Mesendoderm (in vitro differentiated cells): ENCODE data around the gene PTPRD.

Experiments used
- DNase-seq: peaks from one replicate; pipeline ENCODE4 v3.0.0; 2013
- H2AK5ac ChIP-seq: 2 replicates; pipeline ENCODE4 v1.6.1; 2013; ENCODE audit warnings: low read length, inconsistent platforms
- H2BK120ac ChIP-seq: 2 replicates; pipeline ENCODE4 v1.6.1; 2013; ENCODE audit warnings: low read depth, mild to moderate bottlenecking, low read length, moderate library complexity, mixed read lengths
- H2BK15ac ChIP-seq: replicated peaks from 2 replicates; pipeline ENCODE4 v1.6.1; 2013; ENCODE audit warnings: low read depth, mild to moderate bottlenecking, moderate library complexity
- H2BK5ac ChIP-seq: 2 replicates; pipeline ENCODE4 v1.6.1; 2013; ENCODE audit warnings: low read length, inconsistent platforms
- H3K18ac ChIP-seq: 2 replicates; pipeline ENCODE4 v1.6.1; 2013; ENCODE audit warnings: mild to moderate bottlenecking, low read length, mixed read lengths
- H3K23ac ChIP-seq: one replicate; pipeline ENCODE4 v1.6.1; 2013; ENCODE audit warnings: low read length
- H3K27ac ChIP-seq: 2 replicates; pipeline ENCODE4 v1.5.1; 2013; ENCODE audit warnings: low read depth, mild to moderate bottlenecking, inconsistent platforms, low read length, moderate library complexity
- H3K27me3 ChIP-seq: 2 replicates; pipeline ENCODE4 v1.6.1; 2013; ENCODE audit warnings: low read length, control low read depth, mild to moderate bottlenecking, inconsistent platforms; ENCODE audit not compliant: insufficient read depth, poor library complexity
- H3K36me3 ChIP-seq: 2 replicates; pipeline ENCODE4 v1.6.1; 2013; ENCODE audit warnings: low read length, inconsistent platforms; ENCODE audit not compliant: control insufficient read depth, insufficient read depth
- H3K4ac ChIP-seq: one replicate; pipeline ENCODE4 v1.6.1; 2013; ENCODE audit warnings: low read depth, mild to moderate bottlenecking, low read length, moderate library complexity
- H3K4me1 ChIP-seq: 2 replicates; pipeline ENCODE4 v1.6.1; 2013; ENCODE audit warnings: low read depth, low read length, inconsistent platforms; ENCODE audit not compliant: control insufficient read depth
- H3K4me2 ChIP-seq: 2 replicates; pipeline ENCODE4 v1.6.1; 2013; ENCODE audit warnings: low read length
- H3K4me3 ChIP-seq: 2 replicates; pipeline ENCODE4 v1.5.1; 2013; ENCODE audit warnings: mild to moderate bottlenecking, low read length
- H3K56ac ChIP-seq: one replicate; pipeline ENCODE4 v1.6.1; 2013; ENCODE audit warnings: low read length
- H3K79me1 ChIP-seq: 2 replicates; pipeline ENCODE4 v1.6.1; 2013; ENCODE audit warnings: low read length, inconsistent platforms
- H3K79me2 ChIP-seq: 2 replicates; pipeline ENCODE4 v1.6.1; 2013; ENCODE audit warnings: mild to moderate bottlenecking, low read length; ENCODE audit not compliant: control insufficient read depth, insufficient read depth
- H3K9ac ChIP-seq: 2 replicates; pipeline ENCODE4 v1.6.1; 2013; ENCODE audit warnings: low read length, inconsistent platforms
- H4K5ac ChIP-seq: one replicate; pipeline ENCODE4 v1.6.1; 2013; ENCODE audit warnings: low read length
- H4K8ac ChIP-seq: one replicate; pipeline ENCODE4 v1.6.1; 2013; ENCODE audit warnings: low read depth, mild to moderate bottlenecking, control low read depth, low read length, moderate library complexity
- WGBS: extraction: QIAGEN DNeasy Blood & Tissue Kit; methylation state at CpG from one replicate; pipeline ENCODE4 v1.1.7; 2013; ENCODE audit warnings: low lambda C conversion rate, missing lambda C conversion rate; ENCODE audit not compliant: insufficient coverage; ENCODE audit errors: extremely low coverage; 5-methylcytosine and 5-hydroxymethylcytosine counted together

The PTPRD gene

GRCh38 chr9:9625248-9625647 is 987.6 kb downstream of the PTPRD start:
- H2BK5ac ChIP-seq: no peak overlapping the region
- H3K9ac ChIP-seq: no peak overlapping the region
- H3K56ac ChIP-seq: no peak overlapping the region
- H2BK15ac ChIP-seq: no peak overlapping the region
- no peaks in the 10 kb centered on the region for H3K79me1 ChIP-seq
- H3K4me3 ChIP-seq: no peak overlapping the region
- no peak overlapping the region for H2AK5ac ChIP-seq
- H3K36me3 ChIP-seq: no peaks in the 10 kb centered on the region
- no CpG with 5 or more reads among the region's 5 CpGs for WGBS
- no peak overlapping the region for H3K23ac ChIP-seq
- H3K18ac ChIP-seq: no peak overlapping the region
- H3K79me2 ChIP-seq: no peaks in the 10 kb centered on the region
- no peak overlapping the region for H2BK120ac ChIP-seq
- no peak overlapping the region for H3K27ac ChIP-seq
- H4K5ac ChIP-seq: no peak overlapping the region
- DNase-seq: no peak
- H3K4ac ChIP-seq: no peak overlapping the region
- no peaks in the 10 kb centered on the region for H3K27me3 ChIP-seq
- no peak overlapping the region for H3K4me2 ChIP-seq
- no peaks in the 10 kb centered on the region for H3K4me1 ChIP-seq
- no peak overlapping the region for H4K8ac ChIP-seq

GRCh38 chr9:9623506-9623905 is 989.3 kb downstream of the PTPRD start:
- Histone ChIP-seq H2AK5ac (no peak overlapping the region), H2BK15ac (no peak overlapping the region), H3K79me2 (no peaks in the 10 kb centered on the region), H4K8ac (no peak overlapping the region), H3K4me2 (no peak overlapping the region), H3K4me3 (no peak overlapping the region), H3K36me3 (no peaks in the 10 kb centered on the region), H3K4ac (no peak overlapping the region), H3K27ac (no peak overlapping the region), H3K4me1 (no peaks in the 10 kb centered on the region), H3K23ac (no peak overlapping the region), H4K5ac (no peak overlapping the region), H3K56ac (no peak overlapping the region), H2BK120ac (no peak overlapping the region), H3K9ac (no peak overlapping the region), H2BK5ac (no peak overlapping the region), H3K18ac (no peak overlapping the region), H3K27me3 (no peaks in the 10 kb centered on the region), H3K79me1 (no peaks in the 10 kb centered on the region)
- no CpG with 5 or more reads among the region's 2 CpGs for WGBS
- no peak for DNase-seq

- no peak overlapping the region for H3K27ac ChIP-seq
- H3K4me2 ChIP-seq: no peak overlapping the region
- no peak overlapping the region for H3K4ac ChIP-seq
- no peak overlapping the region for H4K5ac ChIP-seq
- no peak overlapping the region for H3K23ac ChIP-seq
- no peak overlapping the region for H2AK5ac ChIP-seq
- no CpG with 5 or more reads among the region's 5 CpGs for WGBS
- no peak overlapping the region for H3K56ac ChIP-seq
- H3K27me3 ChIP-seq: no peaks in the 10 kb centered on the region
- H2BK120ac ChIP-seq: no peak overlapping the region
- H3K18ac ChIP-seq: no peak overlapping the region
- H2BK5ac ChIP-seq: no peak overlapping the region
- H3K4me1 ChIP-seq: no peaks in the 10 kb centered on the region
- H2BK15ac ChIP-seq: no peak overlapping the region
- no peaks in the 10 kb centered on the region for H3K79me2 ChIP-seq
- H3K79me1 ChIP-seq: no peaks in the 10 kb centered on the region
- no peaks in the 10 kb centered on the region for H3K36me3 ChIP-seq
- H3K9ac ChIP-seq: no peak overlapping the region
- no peak for DNase-seq
- H4K8ac ChIP-seq: no peak overlapping the region
- H3K4me3 ChIP-seq: no peak overlapping the region
Measured at GRCh38 chr9:9621355-9621940, 991.4 kb downstream of the PTPRD start.

- no peak overlapping the region for H3K23ac ChIP-seq
- H2BK15ac ChIP-seq: no peak overlapping the region
- no peak overlapping the region for H3K4me2 ChIP-seq
- H3K36me3 ChIP-seq: no peaks in the 10 kb centered on the region
- no peak overlapping the region for H2AK5ac ChIP-seq
- no peak overlapping the region for H3K27ac ChIP-seq
- WGBS: no CpG with 5 or more reads among the region's 2 CpGs
- no peaks in the 10 kb centered on the region for H3K79me2 ChIP-seq
- no peak overlapping the region for H3K9ac ChIP-seq
- H3K4me3 ChIP-seq: no peak overlapping the region
- no peak overlapping the region for H4K5ac ChIP-seq
- DNase-seq: no peak
- no peak overlapping the region for H3K4ac ChIP-seq
- H4K8ac ChIP-seq: no peak overlapping the region
- H3K4me1 ChIP-seq: no peaks in the 10 kb centered on the region
- H3K79me1 ChIP-seq: no peaks in the 10 kb centered on the region
- H3K27me3 ChIP-seq: no peaks in the 10 kb centered on the region
- H3K18ac ChIP-seq: no peak overlapping the region
- H2BK5ac ChIP-seq: no peak overlapping the region
- no peak overlapping the region for H3K56ac ChIP-seq
- H2BK120ac ChIP-seq: no peak overlapping the region
Measured at GRCh38 chr9:9620736-9621135, 992.1 kb downstream of the PTPRD start.

GRCh38 chr9:9615086-9615485 is 997.7 kb downstream of the PTPRD start:
- no peak for DNase-seq
- no peak overlapping the region for H3K9ac ChIP-seq
- no peak overlapping the region for H3K18ac ChIP-seq
- no peak overlapping the region for H4K5ac ChIP-seq
- no peaks in the 10 kb centered on the region for H3K79me1 ChIP-seq
- H2BK5ac ChIP-seq: no peak overlapping the region
- no peak overlapping the region for H3K27ac ChIP-seq
- no peak overlapping the region for H3K23ac ChIP-seq
- H3K27me3 ChIP-seq: no peaks in the 10 kb centered on the region
- H2BK15ac ChIP-seq: no peak overlapping the region
- no peak overlapping the region for H3K56ac ChIP-seq
- H3K4me1 ChIP-seq: no peaks in the 10 kb centered on the region
- H4K8ac ChIP-seq: no peak overlapping the region
- WGBS: no CpG with 5 or more reads among the region's 5 CpGs
- H2AK5ac ChIP-seq: no peak overlapping the region
- H3K4me3 ChIP-seq: no peak overlapping the region
- no peaks in the 10 kb centered on the region for H3K36me3 ChIP-seq
- no peak overlapping the region for H3K4me2 ChIP-seq
- no peak overlapping the region for H2BK120ac ChIP-seq
- H3K79me2 ChIP-seq: no peaks in the 10 kb centered on the region
- H3K4ac ChIP-seq: no peak overlapping the region

GRCh38 chr9:9614607-9615006 is 998.2 kb downstream of the PTPRD start:
- Histone ChIP-seq H3K4ac (no peak overlapping the region), H3K23ac (no peak overlapping the region), H3K4me3 (no peak overlapping the region), H2BK15ac (no peak overlapping the region), H2BK5ac (no peak overlapping the region), H3K79me2 (no peaks in the 10 kb centered on the region), H3K27me3 (no peaks in the 10 kb centered on the region), H4K5ac (no peak overlapping the region), H3K9ac (no peak overlapping the region), H3K4me2 (no peak overlapping the region), H2AK5ac (no peak overlapping the region), H3K56ac (no peak overlapping the region), H3K18ac (no peak overlapping the region), H2BK120ac (no peak overlapping the region), H4K8ac (no peak overlapping the region), H3K27ac (no peak overlapping the region), H3K79me1 (no peaks in the 10 kb centered on the region), H3K36me3 (no peaks in the 10 kb centered on the region), H3K4me1 (no peaks in the 10 kb centered on the region)
- DNase-seq: no peak
- no CpG with 5 or more reads among the region's 2 CpGs for WGBS
